GM12878 (cell line): ENCODE measurements around the gene NRG3. TPM values are rescaled to one million over a fixed set of nuclear protein-coding genes. Genes with fewer than 3 reads are reported as not detected.
A peak's percentile ranks its signal among the peaks of the same experiment; 100 is the strongest.

ENCODE experiments used
- ATAC-seq: fragments of 200-7000 bp; cut with Tn5 transposase; 3 replicates; pipeline ENCODE4 v1.9.1; 2020; ENCODE audit warnings: mild to moderate bottlenecking, moderate library complexity
- BruUV-seq: library from RNA; stranded (reverse); fragments of 400-500 nt; replicated peaks from 2 replicates; lab custom pipeline; 2021; lab: Mats Ljungman, UMichigan
- CTCF ChIA-PET: fragments of 300-600 bp; sonication (Branson Sonifier 250); formaldehyde crosslinking; extraction: SDS; loops from one replicate; lab custom pipeline; 2021; ENCODE audit warnings: inconsistent platforms; lab: Yijun Ruan, JAX
- POLR2A ChIA-PET: fragments of 350-600 bp; formaldehyde crosslinking; extraction: SDS; loops from one replicate; lab custom pipeline; 2021; ENCODE audit warnings: inconsistent platforms; lab: Charles Lee
- RAD21 ChIA-PET: fragments of 300-600 bp; sonication (Branson Sonifier 250); formaldehyde crosslinking; loops from one replicate; lab custom pipeline; 2023; ENCODE audit warnings: antibody characterized with exemption; ENCODE audit not compliant: unreplicated experiment; lab: Charles Lee
- SMC1A ChIA-PET: fragments of 300-600 bp; sonication (Branson Sonifier 250); formaldehyde crosslinking; loops from one replicate; lab custom pipeline; 2023; ENCODE audit not compliant: unreplicated experiment, uncharacterized antibody; lab: Charles Lee
- DNase-seq: peaks from one replicate; pipeline ENCODE4 v3.0.0-alpha.2; 2011; ENCODE audit warnings: low read depth, low spot score
- FAIRE-seq: peaks from 3 replicates; lab custom pipeline; 2011; peaks lifted over from hg19 to GRCh38; lab: Jason Lieb, UNC
- H2AFZ ChIP-seq: 2 replicates; pipeline ENCODE4 v1.6.0; 2011; ENCODE audit warnings: low read depth, low read length, control low read depth; ENCODE audit not compliant: control insufficient read depth
- H3K27ac ChIP-seq: 2 replicates; pipeline ENCODE4 v1.5.1; 2011; ENCODE audit warnings: control low read depth; ENCODE audit not compliant: control insufficient read depth, insufficient read depth
- H3K27me3 ChIP-seq, 2 experiments: replicated peaks in 1 of 2; 2 replicates each; pipeline versions ENCODE4 v1.6.0 to v1.6.1; 2011; ENCODE audit warnings: low read length in 1 of 2; ENCODE audit not compliant: control insufficient read depth in 2 of 2, insufficient read depth in 2 of 2
- H3K36me3 ChIP-seq, 2 experiments: 2 replicates each; pipeline ENCODE4 v1.5.1; 2011; ENCODE audit warnings: low read length in 1 of 2; ENCODE audit not compliant: control insufficient read depth in 2 of 2, insufficient read depth in 2 of 2
- H3K4me1 ChIP-seq: 2 replicates; pipeline ENCODE4 v1.6.1; 2011; ENCODE audit warnings: mild to moderate bottlenecking, low read length, moderate library complexity, mixed read lengths; ENCODE audit not compliant: control insufficient read depth, insufficient read depth
- H3K4me2 ChIP-seq: 2 replicates; pipeline ENCODE4 v1.6.0; 2011; ENCODE audit warnings: control low read depth; ENCODE audit not compliant: control insufficient read depth, insufficient read depth
- H3K4me3 ChIP-seq: fragments of 200-600 bp; sonication (generic); 2 replicates; pipeline ENCODE4 v1.5.1; 2016
- H3K79me2 ChIP-seq: 2 replicates; pipeline ENCODE4 v1.6.0; 2011; ENCODE audit warnings: low read length; ENCODE audit not compliant: control insufficient read depth, insufficient read depth
- H3K9ac ChIP-seq: 2 replicates; pipeline ENCODE4 v1.8.0; 2011; ENCODE audit warnings: low read length, control low read depth, mixed read lengths; ENCODE audit not compliant: control insufficient read depth, insufficient read depth
- H3K9me3 ChIP-seq: replicated peaks from 3 replicates; pipeline ENCODE4 v1.5.1; 2011; ENCODE audit warnings: mild to moderate bottlenecking, low read length; ENCODE audit not compliant: control insufficient read depth, insufficient read depth
- H4K20me1 ChIP-seq: 2 replicates; pipeline ENCODE4 v1.6.0; 2011; ENCODE audit not compliant: control insufficient read depth, insufficient read depth
- CHD1 ChIP-seq: IDR thresholded peaks from 2 replicates; pipeline ENCODE4 v1.6.1; 2012; ENCODE audit warnings: low read depth, low read length, improper control_type of control experiment
- PAX5 ChIP-seq: IDR thresholded peaks from 2 replicates; pipeline ENCODE4 v1.6.1; 2011; ENCODE audit warnings: low read depth, low read length, borderline replicate concordance
- STAT1 ChIP-seq: fragments of 450-650 bp; conservative IDR thresholded peaks from 2 replicates; pipeline ENCODE4 v1.6.1; 2014; ENCODE audit warnings: antibody characterized with exemption, mild to moderate bottlenecking
- SUZ12 ChIP-seq: fragments of 200-600 bp; sonication (generic); IDR thresholded peaks from one replicate; pipeline ENCODE4 v1.6.1; 2018; ENCODE audit warnings: antibody characterized with exemption, mild to moderate bottlenecking; ENCODE audit not compliant: unreplicated experiment
- ZNF24 ChIP-seq: fragments of 450-650 bp; IDR thresholded peaks from 2 replicates; pipeline ENCODE4 v1.6.1; 2017; ENCODE audit warnings: antibody characterized with exemption, mild to moderate bottlenecking
- WGBS: methylation state at CpG from one replicate; pipeline ENCODE4 v1.1.6; 2016; ENCODE audit warnings: low lambda C conversion rate; ENCODE audit not compliant: insufficient replicate concordance, insufficient coverage; ENCODE audit errors: missing lambda C conversion rate; 5-methylcytosine and 5-hydroxymethylcytosine counted together
- in situ Hi-C: fragments of 300-500 bp; cut with MboI; formaldehyde crosslinking; loops from 9 replicates; pipeline ENCODE4 v1.14.3; 2018; ENCODE audit warnings: mixed read lengths
- intact Hi-C: fragments of 100-400 bp; cut with micrococcal nuclease; formaldehyde crosslinking; loops from one replicate; pipeline ENCODE4 v1.14.2; 2022; ENCODE audit not compliant: unreplicated experiment
- polyA plus RNA-seq, 11 experiments: library from polyadenylated mRNA; depleted of rRNA in 4 of 11; unstranded in 6 of 11; stranded (reverse) in 5 of 11; fragments of >200 nt; fragmentation: Nextera tagmentation in 4 of 11; fragmentation: Illumina TruSeq in 1 of 11; extraction: Ambion mirVana in 4 of 11; extraction: Trizol in 1 of 11; gene quantifications; 1 replicate in 1 of 11; 2 replicates in 10 of 11; pipeline versions ENCODE4 v1.2.1 to v1.2.3, GENCODE V29; 2011 to 2016; ENCODE audit warnings: inconsistent platforms in 2 of 11, missing spikeins in 2 of 11, low read depth in 1 of 11
- total RNA-seq, 4 experiments: library from RNA; depleted of rRNA in 3 of 4; stranded (reverse); fragments of >200 nt in 3 of 4; fragmentation: Illumina TruSeq in 1 of 4; extraction: Trizol in 1 of 4; gene quantifications; 2 replicates each; pipeline versions ENCODE4 v1.2.1 to v1.2.3, GENCODE V29; 2013 to 2021
- TF ChIP-seq, protein P1 (sequence below): fragments of 450-650 bp; IDR thresholded peaks from 2 replicates; pipeline ENCODE4 v1.6.1; 2016; ENCODE audit warnings: mild to moderate bottlenecking

NRG3 gene
- total and polyA plus RNA-seq, 10 of the 15 experiments (the other 5 are each of a cell fraction or from before 2014, with no cell fraction given), result 0.03 to 0.41 (median 0.17) TPM; not detected in 3

DNA sequence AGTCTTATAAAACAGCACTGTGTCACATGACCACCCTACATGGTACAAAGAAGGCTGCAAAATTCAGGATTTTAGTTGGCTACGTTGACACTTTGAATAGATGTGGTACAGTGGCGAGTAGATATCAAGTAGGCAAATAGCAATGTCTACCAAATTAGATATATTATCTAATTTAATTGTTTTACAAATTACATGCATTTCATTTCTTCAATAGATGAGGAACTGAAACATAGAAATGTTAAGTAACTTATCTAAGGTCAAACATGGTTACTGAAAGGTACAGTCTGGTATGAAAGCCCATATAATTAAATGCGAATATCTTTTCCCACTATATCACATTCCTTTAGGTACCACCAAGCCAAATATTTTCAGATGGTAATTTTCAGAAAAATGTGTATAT, 972.2 kb downstream of the NRG3 start:
- Histone ChIP-seq H3K4me3 (no peak overlapping the region), H4K20me1 (no peaks in the 10 kb centered on the region), H3K9me3 (no peaks in the 10 kb centered on the region), H3K79me2 (no peaks in the 10 kb centered on the region), H2AFZ (no peak overlapping the region), H3K36me3 (no peaks in the 10 kb centered on the region), H3K27ac (no peak overlapping the region), H3K4me1 (no peaks in the 10 kb centered on the region), H3K9ac (no peak overlapping the region)
- WGBS, result 0% methylated on average over 3 of the region's 3 CpGs
- FAIRE-seq, result no peak
- ChIA-PET RAD21 (no interaction called here), SMC1A (interaction anchor here (1.0 kb wide), 1 partner anchor 15 kb away, joined by 3 read pairs; no protein-coding TSS in a partner anchor), CTCF (interaction anchor here (1.4 kb wide), 1 partner anchor 14 kb away, joined by 4 read pairs; no protein-coding TSS in a partner anchor)
- in situ Hi-C loops (no loop called here), intact Hi-C loops (no loop called here)
- no peak for ATAC-seq
- BruUV-seq, result no TSS peak
- no peak for DNase-seq
- TF ChIP-seq ZNF24, result peak; percentile 90
- TF ChIP-seq STAT1, result no peak
- TF ChIP-seq SUZ12, result no peak
- no peak for TF ChIP-seq PAX5
- TF ChIP-seq, all 136 proteins: peak for 1
- no peak overlapping the region for H3K4me2 ChIP-seq
- no peaks in the 10 kb centered on the region for H3K27me3 ChIP-seq
- POLR2A ChIA-PET, result no interaction called here

DNA sequence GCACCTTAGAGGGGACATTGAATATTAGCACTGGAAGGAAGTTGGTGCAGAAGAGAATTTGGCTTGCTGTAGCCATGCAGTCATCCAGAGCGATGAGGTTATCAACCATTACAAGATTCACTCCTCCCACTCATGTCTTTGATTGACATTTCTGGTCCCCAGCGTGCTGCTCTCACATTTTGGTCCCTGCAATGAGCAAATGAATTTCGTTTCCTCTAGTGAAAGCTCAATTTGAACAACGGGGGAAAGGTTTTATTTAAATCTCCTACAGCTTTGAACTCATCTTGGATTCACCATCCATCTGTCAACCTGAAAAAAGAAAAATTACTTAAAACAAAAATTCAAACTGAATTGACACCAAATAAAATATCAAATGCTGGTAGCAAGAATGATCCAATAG, 975.2 kb downstream of the NRG3 start:
- FAIRE-seq (no peak), ATAC-seq (peak; percentile 47), DNase-seq (no peak)
- H3K9me3 ChIP-seq, result no peaks in the 10 kb centered on the region
- H3K4me3 ChIP-seq, result no peak overlapping the region
- no peak overlapping the region for H3K27ac ChIP-seq
- no peaks in the 10 kb centered on the region for H4K20me1 ChIP-seq
- H3K36me3 ChIP-seq, result no peaks in the 10 kb centered on the region
- CTCF ChIA-PET, result interaction anchor here (1.0 to 2.3 kb wide), 3 partner anchors 14 to 1005 kb away, joined by 3 to 8 read pairs (median 7); no protein-coding TSS in a partner anchor
- no peaks in the 10 kb centered on the region for H3K4me1 ChIP-seq
- in situ Hi-C loops (no loop called here), intact Hi-C loops (no loop called here)
- H2AFZ ChIP-seq, result no peak overlapping the region
- H3K27me3 ChIP-seq, result no peaks in the 10 kb centered on the region
- H3K79me2 ChIP-seq, result no peaks in the 10 kb centered on the region
- H3K9ac ChIP-seq, result no peak overlapping the region
- SMC1A ChIA-PET, result interaction anchor here (1.0 to 1.4 kb wide), 4 partner anchors 17 to 88 kb away, joined by 3 to 5 read pairs (median 4); no protein-coding TSS in a partner anchor
- no peak for TF ChIP-seq CHD1
- TF ChIP-seq, protein P1, sequence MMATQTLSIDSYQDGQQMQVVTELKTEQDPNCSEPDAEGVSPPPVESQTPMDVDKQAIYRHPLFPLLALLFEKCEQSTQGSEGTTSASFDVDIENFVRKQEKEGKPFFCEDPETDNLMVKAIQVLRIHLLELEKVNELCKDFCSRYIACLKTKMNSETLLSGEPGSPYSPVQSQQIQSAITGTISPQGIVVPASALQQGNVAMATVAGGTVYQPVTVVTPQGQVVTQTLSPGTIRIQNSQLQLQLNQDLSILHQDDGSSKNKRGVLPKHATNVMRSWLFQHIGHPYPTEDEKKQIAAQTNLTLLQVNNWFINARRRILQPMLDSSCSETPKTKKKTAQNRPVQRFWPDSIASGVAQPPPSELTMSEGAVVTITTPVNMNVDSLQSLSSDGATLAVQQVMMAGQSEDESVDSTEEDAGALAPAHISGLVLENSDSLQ, result peak; percentile 49; the same call in 1 of the 2 replicates
- TF ChIP-seq, all 136 proteins: peak for 1
- 8% methylated on average over 4 of the region's 4 CpGs for WGBS
- no TSS peak for BruUV-seq
- ChIA-PET RAD21 (no interaction called here), POLR2A (no interaction called here)
- no peak overlapping the region for H3K4me2 ChIP-seq
